GM18861 (cell line): ENCODE measurements around the gene ADGRV1.
"Not testable (repeated sequence)": the region's sequence is repeated elsewhere in the genome, so short reads cannot be mapped to it uniquely, and the experiment has no call there.

Source experiments
- ATAC-seq: cut with Tn5 transposase; IDR thresholded peaks from one replicate; pipeline ENCODE4 v1.9.1; 2021; ENCODE audit not compliant: unreplicated experiment

Gene ADGRV1

GRCh38 chr5:90641528-90641927, 82.9 kb downstream of the ADGRV1 start:
- no peak for ATAC-seq

- no peak for ATAC-seq
These were observed 84.2 kb downstream of the ADGRV1 start for GRCh38 chr5:90642706-90643229.

GRCh38 chr5:90644132-90644531, 85.5 kb downstream of the ADGRV1 start:
- ATAC-seq = no peak

GRCh38 chr5:90645024-90645610, 86.5 kb downstream of the ADGRV1 start:
- no peak for ATAC-seq

GRCh38 chr5:90650767-90651166, 92.2 kb downstream of the ADGRV1 start:
- no peak for ATAC-seq

GRCh38 chr5:90654215-90654614, 95.6 kb downstream of the ADGRV1 start:
- no peak for ATAC-seq

GRCh38 chr5:90655423-90655822, 96.8 kb downstream of the ADGRV1 start:
- no peak for ATAC-seq

- ATAC-seq = no peak
These were observed 98.4 kb downstream of the ADGRV1 start for GRCh38 chr5:90657030-90657429.

GRCh38 chr5:90657788-90658187, 99.2 kb downstream of the ADGRV1 start:
- ATAC-seq = no peak

- no peak for ATAC-seq
These were observed 100.0 kb downstream of the ADGRV1 start for GRCh38 chr5:90658620-90659019.

- ATAC-seq = not testable (repeated sequence)
These were observed 109.5 kb downstream of the ADGRV1 start for GRCh38 chr5:90668079-90668565.

GRCh38 chr5:90675222-90675621, 116.6 kb downstream of the ADGRV1 start:
- no peak for ATAC-seq

- ATAC-seq = no peak
These were observed 122.4 kb downstream of the ADGRV1 start for GRCh38 chr5:90680921-90681563.

GRCh38 chr5:90682278-90682677, 123.7 kb downstream of the ADGRV1 start:
- no peak for ATAC-seq

- ATAC-seq = no peak
These were observed 126.9 kb downstream of the ADGRV1 start for GRCh38 chr5:90685425-90686022.

- ATAC-seq = not testable (repeated sequence)
These were observed 127.8 kb downstream of the ADGRV1 start for GRCh38 chr5:90686363-90686762.

- ATAC-seq = not testable (repeated sequence)
These were observed 128.9 kb downstream of the ADGRV1 start for GRCh38 chr5:90687458-90687857.

- ATAC-seq = no peak
These were observed 130.5 kb downstream of the ADGRV1 start for GRCh38 chr5:90689064-90689463.

- no peak for ATAC-seq
These were observed 131.7 kb downstream of the ADGRV1 start for GRCh38 chr5:90690307-90690706.

GRCh38 chr5:90691533-90691932, 132.9 kb downstream of the ADGRV1 start:
- ATAC-seq = no peak

GRCh38 chr5:90696153-90696552, 137.6 kb downstream of the ADGRV1 start:
- ATAC-seq = no peak

GRCh38 chr5:90700299-90700698, 141.7 kb downstream of the ADGRV1 start:
- no peak for ATAC-seq
